ENCODE measurements around the gene CCDC178. TPM values are rescaled to one million over a fixed set of nuclear protein-coding genes. Genes with fewer than 3 reads are reported as not detected.

The CCDC178 gene, protein sequence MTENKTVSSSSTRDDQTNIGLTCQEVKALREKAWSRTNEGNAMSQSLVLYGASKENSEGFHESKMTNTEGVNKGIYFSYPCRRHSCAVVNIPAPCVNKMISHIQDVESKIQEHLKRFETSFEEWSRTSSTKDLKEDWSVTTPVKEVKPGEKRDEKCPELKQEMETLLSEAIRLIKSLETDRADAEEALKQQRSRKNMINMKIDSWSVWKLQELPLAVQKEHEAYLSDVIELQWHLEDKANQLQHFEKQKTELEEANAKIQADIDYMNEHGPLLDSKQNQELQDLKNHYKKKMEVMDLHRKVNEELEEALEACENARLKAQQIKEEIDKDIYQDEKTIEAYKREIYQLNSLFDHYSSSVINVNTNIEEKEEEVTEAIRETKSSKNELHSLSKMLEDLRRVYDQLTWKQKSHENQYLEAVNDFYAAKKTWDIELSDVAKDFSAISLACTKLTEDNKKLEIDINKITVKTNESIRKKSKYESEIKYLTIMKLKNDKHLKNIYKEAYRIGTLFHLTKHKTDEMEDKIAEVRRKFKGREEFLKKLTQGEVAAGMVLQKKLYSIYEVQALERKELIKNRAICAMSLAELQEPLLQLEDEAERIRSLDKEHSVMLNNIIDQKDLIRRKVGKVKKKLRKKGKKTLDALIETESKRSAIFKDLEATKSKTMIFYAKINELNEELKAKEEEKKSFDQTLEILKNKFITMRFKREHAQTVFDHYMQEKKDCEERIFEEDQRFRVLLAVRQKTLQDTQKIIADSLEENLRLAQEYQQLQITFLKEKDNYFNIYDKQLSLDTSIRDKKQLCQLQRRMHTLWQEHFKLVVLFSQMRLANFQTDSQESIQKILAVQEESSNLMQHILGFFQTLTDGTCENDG
- total RNA-seq (ENCODE audit: low replicate concordance) = 0.72 and 0.74 TPM in 2 replicates

GRCh38 chr18:33440060-33441043 is at the start of gene CCDC178:
CCDC178 (minus strand) TSS chr18:33440721; CDS start chr18:33412088, 28,633 bp downstream.
- DNase-seq (ENCODE audit: low read depth) = peak; percentile 52
- TF ChIP-seq CTCF (IDR thresholded peaks at IDR 0.05; ENCODE audit: insufficient read depth, low read length) = peak; percentile 56
- H3K4me3 ChIP-seq (ENCODE audit: low read depth, low read length) = peak within 1 kb of the TSS; percentile 51

DNA sequence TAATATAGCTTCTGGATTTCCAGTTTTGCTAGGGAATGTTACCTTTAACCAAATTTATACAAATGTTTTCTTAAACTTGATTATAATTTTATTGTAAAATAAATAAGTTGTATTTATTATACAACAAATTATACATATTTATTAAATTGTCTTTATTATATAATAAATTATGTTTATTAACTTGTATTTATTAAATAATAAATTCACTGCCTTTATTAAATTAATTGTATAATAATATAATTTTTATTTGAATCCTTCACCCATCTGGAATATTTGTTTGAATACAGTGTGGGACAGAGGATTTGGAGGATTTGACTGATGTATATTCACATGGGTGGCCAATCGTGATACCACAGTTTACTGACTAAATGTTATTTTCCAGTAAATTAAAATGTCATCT is 43.4 kb upstream of the CCDC178 start:
- TF ChIP-seq CTCF (IDR thresholded peaks at IDR 0.05; ENCODE audit: insufficient read depth, low read length) = no peak
- no peak for DNase-seq (ENCODE audit: low read depth)
- no peak overlapping the region for H3K4me3 ChIP-seq (ENCODE audit: low read depth, low read length)

- TF ChIP-seq CTCF (IDR thresholded peaks at IDR 0.05; ENCODE audit: insufficient read depth, low read length) = no peak
- no peak overlapping the region for H3K4me3 ChIP-seq (ENCODE audit: low read depth, low read length)
- DNase-seq (ENCODE audit: low read depth) = no peak
Measured at GRCh38 chr18:33472509-33472908, 32.0 kb upstream of the CCDC178 start.

DNA sequence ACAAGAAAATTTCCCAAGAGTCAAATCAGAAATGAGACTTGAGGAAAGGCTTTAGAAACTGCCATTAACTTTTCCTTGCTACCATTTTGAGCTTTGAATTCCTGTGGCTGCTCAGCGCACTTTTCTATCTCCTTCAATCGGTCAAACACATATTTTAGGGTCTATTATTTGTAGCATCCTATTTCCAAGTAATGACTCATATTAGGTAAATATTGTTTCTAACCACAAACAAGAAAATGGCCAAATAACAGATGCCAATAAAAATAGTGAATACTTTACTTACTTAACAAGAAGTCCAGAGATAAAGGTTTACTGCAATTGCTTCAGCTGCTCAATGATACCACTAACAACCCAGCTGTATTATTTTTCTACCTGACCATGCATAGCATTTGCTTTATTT is 29.7 kb upstream of the CCDC178 start:
- no peak for DNase-seq (ENCODE audit: low read depth)
- no peak for TF ChIP-seq CTCF (IDR thresholded peaks at IDR 0.05; ENCODE audit: insufficient read depth, low read length)
- no peak overlapping the region for H3K4me3 ChIP-seq (ENCODE audit: low read depth, low read length)

- TF ChIP-seq CTCF (IDR thresholded peaks at IDR 0.05; ENCODE audit: insufficient read depth, low read length) = no peak
- no peak overlapping the region for H3K4me3 ChIP-seq (ENCODE audit: low read depth, low read length)
- DNase-seq (ENCODE audit: low read depth) = no peak
Measured at GRCh38 chr18:33469699-33470098, 29.2 kb upstream of the CCDC178 start.

- no peak for TF ChIP-seq CTCF (IDR thresholded peaks at IDR 0.05; ENCODE audit: insufficient read depth, low read length)
- H3K4me3 ChIP-seq (ENCODE audit: low read depth, low read length) = no peak overlapping the region
- DNase-seq (ENCODE audit: low read depth) = no peak
Measured at GRCh38 chr18:33467531-33467930, 27.0 kb upstream of the CCDC178 start.
